GM23338 (cell line): Measurements from ENCODE around the gene SPIRE1. TPM values are rescaled to one million over a fixed set of nuclear protein-coding genes. Genes with fewer than 3 reads are reported as not detected.

Experiments
- ATAC-seq: fragments of 200-7000 bp; cut with Tn5 transposase; 3 replicates; pipeline ENCODE4 v1.9.1; 2020
- DNase-seq: peaks from one replicate; pipeline ENCODE4 v3.0.0-alpha.2; 2015; ENCODE audit warnings: low spot score
- H2AFZ ChIP-seq: fragments of 200-600 bp; sonication (generic); 2 replicates; pipeline ENCODE4 v1.8.0; 2016; ENCODE audit warnings: antibody characterized with exemption, mild to moderate bottlenecking, moderate library complexity
- H3F3A ChIP-seq: fragments of 200-600 bp; sonication (generic); replicated peaks from 2 replicates; pipeline ENCODE4 v1.8.0; 2017; ENCODE audit warnings: antibody characterized with exemption, mixed run types, low read depth
- H3K27ac ChIP-seq: fragments of 200-600 bp; sonication (generic); 2 replicates; pipeline ENCODE4 v1.6.1; 2016; ENCODE audit warnings: low read depth
- H3K27me3 ChIP-seq: fragments of 200-600 bp; sonication (generic); 2 replicates; pipeline ENCODE4 v1.8.0; 2016; ENCODE audit warnings: mild to moderate bottlenecking, mixed run types, moderate library complexity; ENCODE audit not compliant: insufficient read depth
- H3K36me3 ChIP-seq: fragments of 200-600 bp; sonication (generic); 2 replicates; pipeline ENCODE4 v1.8.0; 2016; ENCODE audit warnings: mild to moderate bottlenecking; ENCODE audit not compliant: insufficient read depth
- H3K4me1 ChIP-seq: fragments of 200-600 bp; sonication (generic); 2 replicates; pipeline ENCODE4 v1.8.0; 2016; ENCODE audit warnings: mild to moderate bottlenecking, moderate library complexity; ENCODE audit not compliant: insufficient read depth
- H3K4me2 ChIP-seq: fragments of 200-600 bp; sonication (generic); 2 replicates; pipeline ENCODE4 v1.7.1; 2017; ENCODE audit warnings: mixed run types
- H3K4me3 ChIP-seq: fragments of 200-600 bp; sonication (generic); 2 replicates; pipeline ENCODE4 v1.6.1; 2016; ENCODE audit warnings: mixed run types
- H3K79me2 ChIP-seq: fragments of 200-600 bp; sonication (generic); replicated peaks from 2 replicates; pipeline ENCODE4 v1.8.0; 2017; ENCODE audit warnings: mild to moderate bottlenecking; ENCODE audit not compliant: insufficient read depth
- H3K9me2 ChIP-seq: fragments of 200-600 bp; sonication (generic); 2 replicates; pipeline ENCODE4 v1.8.0; 2017; ENCODE audit not compliant: insufficient read depth
- H4K20me1 ChIP-seq: fragments of 200-600 bp; sonication (generic); replicated peaks from 2 replicates; pipeline ENCODE4 v1.8.0; 2017; ENCODE audit warnings: mild to moderate bottlenecking; ENCODE audit not compliant: insufficient read depth
- H3K27ac Mint-ChIP-seq: 2 replicates; pipeline ENCODE4 v1.8.0; 2020; ENCODE audit warnings: inconsistent platforms, mild to moderate bottlenecking, moderate library complexity, mixed read lengths
- H3K27me3 Mint-ChIP-seq: 3 replicates; pipeline ENCODE4 v1.8.0; 2022; ENCODE audit warnings: low read depth, mild to moderate bottlenecking, moderate library complexity, mixed read lengths, inconsistent platforms; ENCODE audit not compliant: insufficient read depth, poor library complexity
- H3K36me3 Mint-ChIP-seq: 3 replicates; pipeline ENCODE4 v1.8.0; 2021; ENCODE audit warnings: low read depth, mild to moderate bottlenecking, inconsistent platforms, moderate library complexity, mixed read lengths
- H3K4me1 Mint-ChIP-seq: 3 replicates; pipeline ENCODE4 v1.8.0; 2020; ENCODE audit warnings: mild to moderate bottlenecking, inconsistent platforms, mixed read lengths
- H3K4me3 Mint-ChIP-seq: 3 replicates; pipeline ENCODE4 v1.8.0; 2021; ENCODE audit warnings: moderate library complexity, mild to moderate bottlenecking, inconsistent platforms, mixed read lengths
- H3K9me3 Mint-ChIP-seq: 3 replicates; pipeline ENCODE4 v1.8.0; 2020; ENCODE audit warnings: moderate library complexity, mild to moderate bottlenecking, inconsistent platforms, mixed read lengths
- CREB1 ChIP-seq: fragments of 250-450 bp; sonication (Bioruptor Pico); IDR thresholded peaks from 2 replicates; pipeline ENCODE4 v1.5.0; 2020; ENCODE audit warnings: low read depth, mild to moderate bottlenecking, moderate library complexity
- EZH2 ChIP-seq: fragments of 200-600 bp; sonication (generic); IDR thresholded peaks from one replicate; pipeline ENCODE4 v1.8.0; 2017; ENCODE audit warnings: antibody characterized with exemption, mild to moderate bottlenecking, low read depth; ENCODE audit not compliant: unreplicated experiment
- EZH2phosphoT487 ChIP-seq: fragments of 200-600 bp; sonication (generic); IDR thresholded peaks from one replicate; pipeline ENCODE4 v1.8.1; 2018; ENCODE audit warnings: antibody characterized with exemption; ENCODE audit not compliant: unreplicated experiment
- NANOG ChIP-seq: IDR thresholded peaks from 2 replicates; pipeline ENCODE4 v1.6.1; 2016; ENCODE audit warnings: antibody characterized with exemption, borderline replicate concordance
- POLR2AphosphoS5 ChIP-seq: IDR thresholded peaks from 2 replicates; pipeline ENCODE4 v1.6.1; 2016; ENCODE audit warnings: antibody characterized with exemption, low read depth
- STAT1 ChIP-seq: IDR thresholded peaks from one replicate; pipeline ENCODE4 v1.6.1; 2016; ENCODE audit warnings: antibody characterized with exemption; ENCODE audit not compliant: unreplicated experiment
- ZNF114 ChIP-seq: fragments of 250-450 bp; sonication (Bioruptor Pico); IDR thresholded peaks from 2 replicates; pipeline ENCODE4 v1.5.0; 2020; ENCODE audit warnings: mild to moderate bottlenecking, moderate library complexity
- ZNF331 ChIP-seq: fragments of 250-450 bp; sonication (Bioruptor Pico); IDR thresholded peaks from 2 replicates; pipeline ENCODE4 v1.5.0; 2020; ENCODE audit warnings: low read depth, mild to moderate bottlenecking, moderate library complexity
- long read RNA-seq: library from polyadenylated mRNA; unstranded; transcript quantifications from one replicate; pipeline ENCODE4 v2.0.0, GENCODE V29; 2020; ENCODE audit not compliant: unreplicated experiment
- polyA plus RNA-seq: library from polyadenylated mRNA; unstranded; fragments of >200 nt; fragmentation: Nextera tagmentation; extraction: Ambion mirVana; gene quantifications from 2 replicates; pipeline ENCODE4 v1.2.1, GENCODE V29; 2016
- total RNA-seq: library from RNA; depleted of rRNA; stranded (reverse); fragments of >200 nt; shearing (Covaris generic); gene quantifications from 2 replicates; pipeline ENCODE4 v1.2.3, GENCODE V29; 2014; rRNA removed
- TF ChIP-seq, protein P1 (sequence below): IDR thresholded peaks from one replicate; pipeline ENCODE4 v1.6.1; 2018; ENCODE audit warnings: antibody characterized with exemption; ENCODE audit not compliant: unreplicated experiment
- TF ChIP-seq, protein P2 (sequence below): IDR thresholded peaks from 2 replicates; pipeline ENCODE4 v1.6.1; 2016; ENCODE audit warnings: antibody characterized with exemption

Gene SPIRE1
- total RNA-seq (15.5 and 16.6 TPM in 2 replicates), polyA plus RNA-seq (2.9 and 5.0 TPM in 2 replicates)
- long read RNA-seq, partial matches to known transcripts: 1 of 1 reads
- long read RNA-seq, other reads (novel, unspliced or antisense): 0 of 1 reads

DNA sequence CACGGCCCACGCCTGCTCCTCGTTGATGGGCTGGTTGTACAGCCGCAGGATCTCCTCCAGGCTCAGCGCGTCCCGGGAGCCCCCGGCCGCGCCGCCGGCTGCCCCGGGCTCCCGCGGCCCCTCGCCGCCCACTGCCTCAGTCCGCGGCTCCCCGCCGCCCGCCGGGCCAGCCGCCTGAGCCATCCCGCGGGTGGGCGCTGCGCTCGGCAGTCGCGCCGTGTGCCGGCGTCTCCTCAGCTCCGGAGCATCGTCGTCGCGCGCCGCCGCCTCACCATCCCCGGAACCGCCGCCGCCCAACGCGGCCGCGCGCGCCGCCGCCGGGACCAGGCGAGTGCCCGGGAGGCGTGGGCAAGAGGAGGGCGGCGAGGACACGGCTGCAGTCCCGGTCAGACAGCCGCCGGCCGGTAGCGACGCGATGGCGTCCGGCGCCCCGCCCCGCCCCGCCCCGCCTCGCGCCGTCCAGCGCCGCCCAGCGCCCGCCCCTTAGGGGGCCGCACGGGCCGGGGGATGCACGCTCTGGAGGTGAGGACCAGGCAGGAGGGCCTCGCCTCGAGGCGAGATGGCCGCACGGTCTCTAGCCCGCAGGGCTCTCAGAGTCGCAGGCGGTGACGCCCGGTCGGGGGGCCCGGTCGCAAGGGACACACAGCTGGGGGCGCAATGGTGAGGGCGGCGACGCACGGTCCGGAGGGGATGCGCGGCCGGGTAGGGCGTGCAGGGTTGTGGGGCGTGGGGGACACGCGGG, at the start of gene SPIRE1:
Gene SPIRE1 (minus strand): TSS at position 424 of the 742 bp plus-strand sequence. CDS start 241 bp downstream, at position 183.
- peak within 1 kb of the TSS; percentile 76 for H2AFZ ChIP-seq
- H3K4me1 ChIP-seq: peaks cover 7% of the 10 kb centered on the region
- DNase-seq: peak; percentile 70
- peak within 1 kb of the TSS; percentile 68 for H3K4me3 ChIP-seq
- Mint-ChIP-seq H3K4me1 (peaks cover 23% of the 10 kb centered on the region), H3K36me3 (peaks cover 3% of the 10 kb centered on the region; the same call in 1 of the 3 replicates), H3K4me3 (peak within 1 kb of the TSS; percentile 88), H3K27ac (no peak within 1 kb of the TSS), H3K9me3 (no peaks in the 10 kb centered on the region; the same call in 2 of the 3 replicates), H3K27me3 (peaks cover 24% of the 10 kb centered on the region)
- no peak within 1 kb of the TSS; the same call in 1 of the 2 replicates for H3K27ac ChIP-seq
- peaks cover 34% of the 10 kb centered on the region for H3K79me2 ChIP-seq
- TF ChIP-seq POLR2AphosphoS5: peak; percentile 80
- TF ChIP-seq, protein P1, sequence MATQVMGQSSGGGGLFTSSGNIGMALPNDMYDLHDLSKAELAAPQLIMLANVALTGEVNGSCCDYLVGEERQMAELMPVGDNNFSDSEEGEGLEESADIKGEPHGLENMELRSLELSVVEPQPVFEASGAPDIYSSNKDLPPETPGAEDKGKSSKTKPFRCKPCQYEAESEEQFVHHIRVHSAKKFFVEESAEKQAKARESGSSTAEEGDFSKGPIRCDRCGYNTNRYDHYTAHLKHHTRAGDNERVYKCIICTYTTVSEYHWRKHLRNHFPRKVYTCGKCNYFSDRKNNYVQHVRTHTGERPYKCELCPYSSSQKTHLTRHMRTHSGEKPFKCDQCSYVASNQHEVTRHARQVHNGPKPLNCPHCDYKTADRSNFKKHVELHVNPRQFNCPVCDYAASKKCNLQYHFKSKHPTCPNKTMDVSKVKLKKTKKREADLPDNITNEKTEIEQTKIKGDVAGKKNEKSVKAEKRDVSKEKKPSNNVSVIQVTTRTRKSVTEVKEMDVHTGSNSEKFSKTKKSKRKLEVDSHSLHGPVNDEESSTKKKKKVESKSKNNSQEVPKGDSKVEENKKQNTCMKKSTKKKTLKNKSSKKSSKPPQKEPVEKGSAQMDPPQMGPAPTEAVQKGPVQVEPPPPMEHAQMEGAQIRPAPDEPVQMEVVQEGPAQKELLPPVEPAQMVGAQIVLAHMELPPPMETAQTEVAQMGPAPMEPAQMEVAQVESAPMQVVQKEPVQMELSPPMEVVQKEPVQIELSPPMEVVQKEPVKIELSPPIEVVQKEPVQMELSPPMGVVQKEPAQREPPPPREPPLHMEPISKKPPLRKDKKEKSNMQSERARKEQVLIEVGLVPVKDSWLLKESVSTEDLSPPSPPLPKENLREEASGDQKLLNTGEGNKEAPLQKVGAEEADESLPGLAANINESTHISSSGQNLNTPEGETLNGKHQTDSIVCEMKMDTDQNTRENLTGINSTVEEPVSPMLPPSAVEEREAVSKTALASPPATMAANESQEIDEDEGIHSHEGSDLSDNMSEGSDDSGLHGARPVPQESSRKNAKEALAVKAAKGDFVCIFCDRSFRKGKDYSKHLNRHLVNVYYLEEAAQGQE: no peak
- no peak for TF ChIP-seq ZNF114 (CRISPR knock-in tag)
- no peaks in the 10 kb centered on the region for H3K9me2 ChIP-seq
- H4K20me1 ChIP-seq: peaks cover 5% of the 10 kb centered on the region; the same call in 1 of the 2 replicates
- H3K36me3 ChIP-seq: no peaks in the 10 kb centered on the region
- peak; percentile 83 for ATAC-seq
- peaks cover 7% of the 10 kb centered on the region for H3F3A ChIP-seq
- peaks cover 21% of the 10 kb centered on the region for H3K27me3 ChIP-seq
- peak within 1 kb of the TSS; percentile 87 for H3K4me2 ChIP-seq

DNA sequence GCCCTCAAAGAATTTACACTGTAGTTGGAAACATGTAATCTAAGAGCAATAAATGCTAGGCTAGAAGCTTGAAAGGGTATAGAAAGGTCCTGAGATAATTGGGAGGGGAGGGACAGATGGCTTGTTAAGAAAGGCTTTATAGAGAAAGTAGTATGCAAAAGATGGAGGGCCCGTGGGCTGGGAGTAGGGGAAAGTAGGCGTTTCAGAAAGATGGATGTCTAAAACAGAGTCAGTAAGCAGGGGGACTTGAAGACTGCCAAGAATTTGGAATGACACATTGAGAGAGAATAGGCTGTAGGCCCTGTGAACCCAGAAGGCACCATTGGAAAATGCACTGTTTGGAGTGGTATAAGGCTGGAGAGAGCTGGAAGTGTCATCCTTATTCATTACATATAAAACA, 45.8 kb upstream of the SPIRE1 start:
- peaks cover 6% of the 10 kb centered on the region; the same call in 1 of the 3 replicates for H3K9me3 Mint-ChIP-seq
- H2AFZ ChIP-seq: no peak overlapping the region
- H3K27me3 ChIP-seq: no peaks in the 10 kb centered on the region
- H3K4me2 ChIP-seq: peak overlapping the region; percentile 93
- peaks cover 23% of the 10 kb centered on the region for H3K4me1 Mint-ChIP-seq
- peak overlapping the region; percentile 95 for H3K4me3 Mint-ChIP-seq
- peaks cover 29% of the 10 kb centered on the region for H3K36me3 ChIP-seq
- peak overlapping the region; percentile 81 for H3K4me3 ChIP-seq
- no peak for ATAC-seq
- no peaks in the 10 kb centered on the region for H3K9me2 ChIP-seq
- no peak overlapping the region for H3K27ac ChIP-seq
- DNase-seq: peak; percentile 30
- peaks cover 8% of the 10 kb centered on the region for H3K27me3 Mint-ChIP-seq
- H3K27ac Mint-ChIP-seq: peak overlapping the region; percentile 100
- peaks cover 38% of the 10 kb centered on the region for H3K36me3 Mint-ChIP-seq
- peaks cover 11% of the 10 kb centered on the region; the same call in 1 of the 2 replicates for H3F3A ChIP-seq
- peaks cover 17% of the 10 kb centered on the region; the same call in 1 of the 2 replicates for H4K20me1 ChIP-seq
- peaks cover 13% of the 10 kb centered on the region; the same call in 1 of the 2 replicates for H3K4me1 ChIP-seq
- H3K79me2 ChIP-seq: peaks cover 67% of the 10 kb centered on the region
- TF ChIP-seq CREB1 (no peak), NANOG (no peak), EZH2 (no peak), ZNF331 (CRISPR knock-in tag) (no peak), STAT1 (no peak), POLR2AphosphoS5 (no peak), EZH2phosphoT487 (no peak)
- TF ChIP-seq, protein P2, sequence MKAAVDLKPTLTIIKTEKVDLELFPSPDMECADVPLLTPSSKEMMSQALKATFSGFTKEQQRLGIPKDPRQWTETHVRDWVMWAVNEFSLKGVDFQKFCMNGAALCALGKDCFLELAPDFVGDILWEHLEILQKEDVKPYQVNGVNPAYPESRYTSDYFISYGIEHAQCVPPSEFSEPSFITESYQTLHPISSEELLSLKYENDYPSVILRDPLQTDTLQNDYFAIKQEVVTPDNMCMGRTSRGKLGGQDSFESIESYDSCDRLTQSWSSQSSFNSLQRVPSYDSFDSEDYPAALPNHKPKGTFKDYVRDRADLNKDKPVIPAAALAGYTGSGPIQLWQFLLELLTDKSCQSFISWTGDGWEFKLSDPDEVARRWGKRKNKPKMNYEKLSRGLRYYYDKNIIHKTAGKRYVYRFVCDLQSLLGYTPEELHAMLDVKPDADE: no peak
- TF ChIP-seq, protein P1: no peak
